Measurements from ENCODE around the gene CLNK. TPM values are rescaled to one million over a fixed set of nuclear protein-coding genes. Genes with fewer than 3 reads are reported as not detected.

CLNK gene
- total RNA-seq, 1 experiment from 2014 or later, result not detected

DNA sequence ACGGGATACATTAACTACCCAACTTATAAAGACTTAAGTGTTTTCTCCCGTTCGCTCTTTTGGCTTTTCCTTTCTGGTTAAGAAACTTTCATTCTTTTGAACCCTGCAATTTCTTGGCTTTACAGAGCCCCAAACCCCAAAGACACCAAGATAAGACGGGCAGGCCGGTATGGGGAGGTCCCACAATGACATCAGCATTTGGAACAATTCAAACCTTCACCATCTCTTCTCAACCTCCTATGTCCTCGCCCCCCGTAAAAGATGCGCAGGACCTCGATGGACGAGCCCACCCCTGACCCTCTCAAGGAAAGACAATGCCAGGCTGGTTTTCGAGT lies 228.3 kb downstream of the CLNK start:
- Histone ChIP-seq H3K36me3 (replicated peaks; ENCODE audit: control insufficient read depth, insufficient read depth, low read length) (peaks cover 7% of the 10 kb centered on the region), H3K4me3 (ENCODE audit: insufficient read depth, low read depth, low read length) (peak overlapping the region; percentile 60), H3K27me3 (ENCODE audit: control insufficient read depth, insufficient read depth, low read length) (peaks cover 52% of the 10 kb centered on the region)
- DNase-seq, result no peak

DNA sequence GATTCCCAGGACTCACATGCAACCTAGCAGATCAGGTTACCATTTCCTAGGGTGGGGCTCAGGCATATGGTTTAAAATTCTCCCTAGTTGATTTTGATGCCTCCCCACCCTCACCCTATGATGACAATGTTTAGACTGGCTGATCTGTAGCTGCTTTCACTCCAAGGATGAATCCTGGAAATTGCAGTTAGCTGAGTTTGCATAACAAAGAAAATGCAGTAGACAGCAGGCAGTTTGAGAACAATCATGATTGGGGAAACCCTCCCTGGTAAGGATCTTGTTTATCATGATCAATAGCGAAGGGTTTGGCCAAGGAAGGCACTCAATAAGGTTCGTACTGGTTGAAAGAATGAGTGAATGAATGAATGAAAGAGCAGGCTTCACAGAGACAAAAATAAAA lies 229.4 kb downstream of the CLNK start:
- DNase-seq, result no peak
- Histone ChIP-seq H3K4me3 (ENCODE audit: insufficient read depth, low read depth, low read length) (no peak overlapping the region), H3K36me3 (replicated peaks; ENCODE audit: control insufficient read depth, insufficient read depth, low read length) (peaks cover 7% of the 10 kb centered on the region), H3K27me3 (ENCODE audit: control insufficient read depth, insufficient read depth, low read length) (peaks cover 42% of the 10 kb centered on the region)

DNA sequence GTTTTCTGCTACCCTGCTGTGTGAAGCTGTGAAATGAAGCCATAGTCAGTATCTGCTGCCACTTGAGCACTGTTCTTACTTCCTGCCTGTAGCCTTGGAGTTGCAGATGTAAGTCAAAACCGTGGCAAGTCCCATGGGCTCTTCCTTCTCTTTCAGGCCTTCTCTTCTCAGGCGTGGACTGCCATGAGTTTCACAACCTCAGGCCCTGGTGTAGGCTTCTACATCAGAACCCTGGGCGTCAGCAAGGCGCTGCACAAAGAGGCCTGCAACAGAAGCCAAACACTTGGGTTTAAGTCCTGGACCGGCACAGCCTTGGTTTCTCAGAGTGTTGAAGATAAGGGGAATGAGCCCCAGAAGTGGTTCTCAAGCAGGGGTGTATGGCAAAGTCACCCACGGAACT lies 229.8 kb downstream of the CLNK start:
- H3K36me3 ChIP-seq (replicated peaks; ENCODE audit: control insufficient read depth, insufficient read depth, low read length), result peaks cover 7% of the 10 kb centered on the region
- no peak for DNase-seq
- no peak overlapping the region for H3K4me3 ChIP-seq (ENCODE audit: insufficient read depth, low read depth, low read length)
- H3K27me3 ChIP-seq (ENCODE audit: control insufficient read depth, insufficient read depth, low read length), result peaks cover 38% of the 10 kb centered on the region

- no peak overlapping the region for H3K4me3 ChIP-seq (ENCODE audit: insufficient read depth, low read depth, low read length)
- H3K27me3 ChIP-seq (ENCODE audit: control insufficient read depth, insufficient read depth, low read length), result peaks cover 32% of the 10 kb centered on the region
- H3K36me3 ChIP-seq (replicated peaks; ENCODE audit: control insufficient read depth, insufficient read depth, low read length), result peaks cover 7% of the 10 kb centered on the region
- DNase-seq, result no peak
Observed at GRCh38 chr4:10454121-10454520, 230.4 kb downstream of the CLNK start.

- peaks cover 6% of the 10 kb centered on the region for H3K36me3 ChIP-seq (replicated peaks; ENCODE audit: control insufficient read depth, insufficient read depth, low read length)
- H3K27me3 ChIP-seq (ENCODE audit: control insufficient read depth, insufficient read depth, low read length), result no peaks in the 10 kb centered on the region
- DNase-seq, result no peak
Observed at GRCh38 chr4:10448991-10449390, 235.6 kb downstream of the CLNK start.

GRCh38 chr4:10442976-10443375 lies 241.6 kb downstream of the CLNK start:
- no peak for DNase-seq
- peaks cover 2% of the 10 kb centered on the region; the same call in 1 of the 2 replicates for H3K36me3 ChIP-seq (replicated peaks; ENCODE audit: control insufficient read depth, insufficient read depth, low read length)
- H3K27me3 ChIP-seq (ENCODE audit: control insufficient read depth, insufficient read depth, low read length), result no peaks in the 10 kb centered on the region
- H3K4me3 ChIP-seq (ENCODE audit: insufficient read depth, low read depth, low read length), result no peak overlapping the region

More at GRCh38 chr4:10448991-10449390, 235.6 kb downstream of the CLNK start:
- H3K4me3 ChIP-seq (ENCODE audit: insufficient read depth, low read depth, low read length), result no peak overlapping the region

DNA sequence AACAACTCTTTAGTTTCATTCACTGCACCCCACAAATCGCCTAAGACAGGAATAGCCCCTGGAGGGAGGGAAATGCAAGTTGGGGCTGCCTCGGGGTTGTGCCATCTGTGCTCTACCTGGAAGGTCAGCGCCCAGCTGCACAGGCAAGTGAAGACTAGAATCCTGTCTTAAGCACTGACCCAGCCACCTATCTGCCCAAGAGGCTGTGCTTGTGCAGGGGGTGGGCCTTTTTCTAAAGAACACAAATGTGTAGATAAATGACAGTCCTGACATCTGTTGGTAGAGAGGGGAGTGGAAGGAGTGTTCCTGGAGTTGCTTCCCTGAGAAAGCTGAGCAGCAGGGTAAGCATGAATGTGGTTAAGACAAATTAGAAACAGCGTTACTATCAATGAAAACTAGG lies 243.1 kb downstream of the CLNK start:
- DNase-seq, result no peak
- Histone ChIP-seq H3K4me3 (ENCODE audit: insufficient read depth, low read depth, low read length) (no peak overlapping the region), H3K27me3 (ENCODE audit: control insufficient read depth, insufficient read depth, low read length) (no peaks in the 10 kb centered on the region), H3K36me3 (replicated peaks; ENCODE audit: control insufficient read depth, insufficient read depth, low read length) (peaks cover 2% of the 10 kb centered on the region; the same call in 1 of the 2 replicates)

GRCh38 chr4:10438924-10439323 lies 245.6 kb downstream of the CLNK start:
- no peaks in the 10 kb centered on the region for H3K27me3 ChIP-seq (ENCODE audit: control insufficient read depth, insufficient read depth, low read length)
- DNase-seq, result no peak
- no peak overlapping the region for H3K4me3 ChIP-seq (ENCODE audit: insufficient read depth, low read depth, low read length)
- no peaks in the 10 kb centered on the region for H3K36me3 ChIP-seq (replicated peaks; ENCODE audit: control insufficient read depth, insufficient read depth, low read length)

- no peak overlapping the region for H3K4me3 ChIP-seq (ENCODE audit: insufficient read depth, low read depth, low read length)
- H3K27me3 ChIP-seq (ENCODE audit: control insufficient read depth, insufficient read depth, low read length), result no peaks in the 10 kb centered on the region
- no peaks in the 10 kb centered on the region for H3K36me3 ChIP-seq (replicated peaks; ENCODE audit: control insufficient read depth, insufficient read depth, low read length)
- DNase-seq, result no peak
Observed at GRCh38 chr4:10437735-10438134, 246.8 kb downstream of the CLNK start.

Other genes starting within 250 kb of the CLNK start
- gene ZNF518B, start 227.3 kb downstream of the CLNK start, total RNA-seq (2014; rRNA removed; shearing (Covaris generic)), result 39.2 and 39.4 TPM in 2 replicates